GM21723 (cell line): Measurements from ENCODE around the gene ENOX1.

ENCODE experiments used
- ATAC-seq: cut with Tn5 transposase; IDR thresholded peaks from one replicate; pipeline ENCODE4 v1.9.1; 2021; ENCODE audit warnings: mild to moderate bottlenecking, moderate library complexity; ENCODE audit not compliant: unreplicated experiment

Gene ENOX1

DNA sequence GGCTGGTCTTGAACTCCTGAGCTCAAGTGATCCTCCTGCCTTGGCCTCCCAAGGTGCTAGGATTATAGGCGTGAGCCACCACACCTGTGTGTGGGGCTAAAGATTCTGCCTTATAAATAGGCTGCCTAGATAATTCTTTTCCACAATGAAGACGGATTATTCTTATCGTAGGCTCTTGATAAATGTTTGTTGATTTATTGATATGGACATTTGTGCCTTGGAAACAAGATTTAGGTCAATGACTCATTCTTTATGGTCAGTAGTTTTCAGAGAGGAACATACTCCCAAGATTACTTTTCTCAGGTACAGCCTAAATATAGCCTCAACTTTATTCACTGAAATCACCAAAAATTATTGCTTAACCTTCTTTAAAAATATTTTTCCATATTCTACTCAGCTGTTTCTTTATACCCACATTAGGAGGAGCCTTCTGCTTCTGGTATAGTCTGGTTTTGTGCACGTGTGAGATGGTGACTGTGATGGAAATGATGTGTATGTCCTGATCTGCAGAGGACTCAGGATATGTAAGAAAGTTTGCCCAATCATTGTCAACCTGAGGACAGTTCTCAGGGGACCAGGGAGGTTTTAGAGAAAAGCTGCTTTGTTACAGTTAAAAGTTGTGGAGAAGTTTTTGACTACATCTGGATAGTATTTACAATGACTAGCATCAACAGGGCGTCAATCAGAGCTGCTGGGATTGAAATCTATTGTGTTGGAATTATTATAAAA lies 554.5 kb downstream of the ENOX1 start:
- ATAC-seq = no peak

DNA sequence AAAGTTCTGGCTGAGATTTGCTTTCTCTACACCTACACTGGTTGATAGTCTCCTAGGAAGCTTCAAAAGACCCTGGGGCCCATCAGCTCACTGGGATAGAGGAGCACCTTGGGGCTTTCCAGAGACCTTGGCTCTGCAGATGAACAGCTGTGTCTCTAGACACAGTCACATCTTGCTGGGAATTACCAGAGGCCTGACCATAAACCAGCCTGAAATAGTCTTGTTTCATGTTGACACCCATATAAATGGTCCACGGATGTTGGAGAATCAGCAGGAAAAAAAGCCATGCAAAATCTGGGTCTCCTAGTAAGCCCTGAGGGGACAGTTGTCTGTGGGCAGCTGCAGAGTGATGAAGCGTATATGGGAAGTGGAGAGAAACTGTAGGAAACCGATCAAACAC lies 555.8 kb downstream of the ENOX1 start:
- ATAC-seq = no peak

DNA sequence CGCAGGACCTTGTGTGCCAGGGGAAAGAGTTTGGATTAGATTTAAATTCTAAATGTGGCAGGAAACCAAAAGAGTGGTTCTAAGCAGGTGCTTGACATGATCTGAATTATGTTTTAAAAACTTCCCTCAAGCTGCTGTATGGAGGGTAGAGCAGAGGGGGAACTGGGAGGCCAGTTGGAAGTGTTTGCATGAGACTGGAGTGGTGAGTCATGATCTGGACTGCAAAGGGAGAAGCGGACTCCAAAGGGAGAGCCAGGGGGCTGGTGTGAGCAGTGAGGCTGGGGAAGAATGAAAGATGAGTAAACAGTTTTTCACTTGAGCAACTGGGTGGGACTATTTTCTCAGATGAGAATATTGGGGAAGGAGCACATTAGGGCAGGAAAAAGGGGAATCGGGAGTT lies 557.3 kb downstream of the ENOX1 start:
- no peak for ATAC-seq

DNA sequence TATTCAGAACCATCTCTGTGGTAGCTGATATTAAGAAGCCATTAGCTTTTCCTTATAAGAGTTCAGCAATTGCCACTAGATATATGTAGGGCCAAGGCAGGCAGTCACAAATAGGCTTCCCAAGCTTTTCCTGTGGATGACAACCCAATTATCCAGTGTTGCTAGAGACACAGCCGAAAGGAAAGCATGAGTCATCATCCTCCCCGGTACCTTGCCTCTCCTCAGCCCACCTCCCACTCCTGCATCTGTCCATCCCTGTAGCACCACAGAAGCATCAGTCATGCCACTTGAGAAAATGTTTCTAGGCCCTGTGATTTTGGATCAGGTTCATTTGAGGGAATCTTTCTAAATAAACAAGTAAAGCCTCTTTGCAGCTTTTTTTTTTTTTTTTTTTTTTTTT lies 559.1 kb downstream of the ENOX1 start:
- no peak for ATAC-seq

DNA sequence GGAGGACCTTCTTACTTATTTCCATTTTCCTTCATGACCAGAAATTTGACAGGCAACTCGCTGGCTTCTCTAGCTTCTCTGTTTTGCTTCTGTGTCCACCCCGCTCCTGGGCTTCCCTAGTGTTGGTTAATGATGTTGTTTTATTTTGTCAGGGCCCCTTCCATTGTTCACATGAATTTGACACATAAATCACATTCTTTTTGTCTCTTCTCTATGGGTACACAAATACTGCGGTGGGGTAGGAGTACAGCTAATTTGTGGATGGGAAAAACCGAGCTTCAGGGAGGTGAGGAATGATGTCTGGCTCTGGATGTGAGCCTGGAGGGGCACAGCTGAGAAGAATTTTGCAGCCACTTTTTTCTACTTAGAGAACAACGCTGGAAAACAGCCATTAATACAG lies 563.6 kb downstream of the ENOX1 start:
- no peak for ATAC-seq

DNA sequence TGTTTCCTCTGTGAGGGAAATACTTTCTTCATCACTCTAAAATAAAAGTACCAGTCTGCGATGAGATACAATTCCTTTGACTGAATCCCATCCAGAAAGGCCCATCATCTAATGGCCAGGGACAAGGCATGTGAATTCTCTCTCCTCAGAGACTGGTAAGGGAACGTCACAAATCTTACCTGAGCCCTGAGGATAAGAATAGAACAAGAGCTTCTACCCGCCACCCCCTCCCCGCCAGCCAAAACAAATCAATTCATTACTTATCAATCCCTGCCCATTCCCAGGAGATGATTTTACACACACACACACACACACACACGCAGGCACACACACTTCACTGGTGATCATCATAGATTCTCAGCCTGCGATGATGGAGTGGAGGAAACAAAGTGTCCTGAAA lies 564.7 kb downstream of the ENOX1 start:
- ATAC-seq = no peak

DNA sequence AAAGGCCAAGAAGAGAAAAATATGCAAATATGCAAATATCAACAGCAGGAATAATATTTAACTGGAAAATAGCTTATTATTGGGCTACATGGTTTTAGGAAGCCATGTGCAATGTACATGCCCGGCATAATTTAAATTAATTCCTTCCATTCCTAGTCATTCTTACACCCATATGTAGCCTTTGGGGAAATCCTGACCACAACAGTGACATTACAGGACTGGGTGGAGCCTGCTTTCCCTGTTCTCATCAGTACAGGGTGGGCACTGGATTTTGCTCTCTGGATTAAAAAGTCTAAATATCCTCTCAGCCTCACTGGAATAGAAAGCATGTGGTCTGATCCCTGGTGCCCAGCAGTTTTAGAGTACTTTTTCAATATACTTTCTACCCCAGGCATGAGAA lies 565.2 kb downstream of the ENOX1 start:
- ATAC-seq = no peak

DNA sequence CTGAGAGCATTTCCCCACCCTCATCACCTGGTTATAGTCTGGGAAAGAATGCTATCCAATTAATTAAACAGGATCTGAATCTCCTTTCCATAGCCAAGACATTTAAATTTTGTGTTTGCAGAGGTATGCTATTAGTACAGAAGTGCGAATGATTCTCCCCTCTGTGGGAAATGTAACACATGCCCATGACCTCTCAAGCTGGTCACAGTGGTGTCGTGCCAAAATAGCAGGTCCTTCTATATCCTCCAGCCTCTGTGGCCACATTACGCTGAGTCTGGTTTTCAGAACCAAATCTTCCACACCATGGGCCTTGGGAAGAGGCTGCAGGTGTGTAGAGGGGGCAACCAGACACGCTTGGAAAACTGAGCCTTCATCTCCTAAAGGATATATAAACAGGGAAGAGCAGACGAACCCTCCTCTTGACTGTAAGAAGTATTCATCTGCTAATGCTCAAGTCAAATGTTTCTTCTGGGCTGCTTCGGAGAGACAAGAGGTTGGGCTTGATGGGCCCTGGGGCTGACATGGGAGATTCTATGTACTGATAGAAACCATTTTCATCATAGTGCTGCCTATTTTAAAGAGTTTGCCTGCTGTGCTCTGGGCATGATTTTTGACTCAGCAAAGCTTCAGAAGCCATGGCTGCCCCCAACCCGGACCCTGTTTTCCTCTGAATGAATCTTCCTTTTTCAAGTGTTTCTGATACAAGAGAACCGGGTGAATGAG lies 565.7 kb downstream of the ENOX1 start:
- no peak for ATAC-seq

DNA sequence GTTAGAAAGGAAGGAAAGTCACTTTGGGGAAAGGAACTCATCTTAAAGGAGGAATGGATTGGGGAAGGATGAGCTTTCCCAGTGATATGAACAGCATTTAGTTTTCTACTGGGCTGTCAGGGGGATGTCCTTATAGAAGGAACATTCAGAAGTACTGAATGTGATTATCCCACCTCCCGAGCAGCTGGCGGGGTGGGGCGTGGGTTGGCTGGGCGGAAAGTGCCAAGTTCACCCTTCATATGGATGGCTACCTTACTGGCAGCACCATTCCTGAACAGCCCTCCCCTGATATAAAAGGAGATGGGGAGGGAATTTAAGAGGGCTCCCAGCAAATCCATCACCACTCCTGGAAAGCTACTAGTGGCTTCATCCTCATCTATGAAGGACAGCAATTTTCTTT lies 572.6 kb downstream of the ENOX1 start:
- no peak for ATAC-seq

DNA sequence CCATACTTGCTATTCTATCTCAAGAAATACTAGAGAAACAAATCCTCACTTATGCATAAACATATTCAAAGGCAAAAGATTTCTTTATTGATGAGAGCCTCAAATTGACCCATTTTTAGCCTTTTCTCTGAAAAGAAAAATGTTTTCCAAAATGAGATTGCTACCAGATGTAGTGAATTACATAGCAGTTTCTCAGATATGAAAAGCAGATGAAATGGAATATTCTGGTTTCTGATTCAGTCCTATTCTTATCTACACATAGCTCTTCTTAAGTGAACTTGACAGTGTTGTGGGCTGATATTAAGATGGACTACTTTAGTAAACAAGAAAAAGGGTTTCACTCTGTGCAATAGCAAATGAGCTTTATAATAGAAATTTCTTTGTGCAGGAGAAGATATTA lies 579.9 kb downstream of the ENOX1 start:
- ATAC-seq = no peak

DNA sequence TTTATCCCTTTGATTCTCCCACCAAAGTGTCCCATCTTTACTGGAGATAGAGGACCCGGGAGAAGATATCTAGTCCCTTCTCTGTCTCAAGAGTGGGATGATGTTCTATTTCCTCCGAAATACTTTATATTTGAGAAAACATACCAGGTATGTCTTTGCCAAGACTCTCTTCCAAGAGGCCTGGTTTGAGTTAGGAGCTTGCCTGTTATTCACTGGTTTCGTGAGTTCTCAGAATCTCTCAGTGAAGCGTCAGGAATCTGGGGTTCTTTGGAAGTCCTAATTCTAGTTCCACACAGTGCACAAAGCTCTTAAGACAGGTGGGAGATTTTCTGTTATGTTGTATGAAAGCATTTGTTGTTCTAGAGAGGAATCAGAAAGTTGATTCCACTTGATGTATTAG lies 581.4 kb downstream of the ENOX1 start:
- ATAC-seq = no peak

DNA sequence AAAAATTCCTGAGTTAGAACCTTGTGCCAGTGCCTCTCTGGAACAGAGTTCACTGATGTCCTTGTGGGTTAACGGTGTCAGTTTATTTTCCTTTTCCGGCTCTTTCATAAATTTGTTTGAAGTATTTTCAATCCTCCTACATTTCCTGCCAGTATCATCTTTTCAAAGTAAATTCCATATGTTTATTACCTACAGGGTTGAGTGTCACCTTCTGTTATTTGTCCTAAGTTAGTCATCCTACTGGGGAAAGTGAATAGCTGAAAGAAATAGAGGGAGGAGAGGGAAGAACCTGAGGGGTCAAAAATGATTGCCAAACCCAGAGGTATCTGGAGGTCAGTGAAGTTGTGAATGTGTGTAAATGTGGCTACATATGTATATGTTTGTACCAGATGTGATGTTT lies 582.2 kb downstream of the ENOX1 start:
- ATAC-seq = no peak

DNA sequence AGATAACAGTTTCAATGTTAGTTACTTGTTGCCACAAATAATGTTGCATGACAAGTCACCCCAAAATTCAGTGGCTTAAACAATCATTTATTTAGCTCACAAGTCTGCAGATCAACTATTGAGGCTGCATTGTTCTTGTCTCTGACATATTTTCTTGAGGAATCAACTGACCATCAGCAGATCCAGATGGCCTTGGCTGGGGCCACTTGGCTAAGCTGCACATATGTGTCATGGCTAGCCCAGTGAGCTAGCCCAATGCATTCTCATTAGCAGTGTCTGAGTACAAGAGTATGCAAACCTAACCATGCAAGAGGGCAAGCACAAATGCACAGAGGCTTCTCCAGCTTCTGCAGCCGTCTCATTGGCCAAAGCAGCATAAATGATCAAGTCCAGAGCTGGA lies 583.0 kb downstream of the ENOX1 start:
- no peak for ATAC-seq

DNA sequence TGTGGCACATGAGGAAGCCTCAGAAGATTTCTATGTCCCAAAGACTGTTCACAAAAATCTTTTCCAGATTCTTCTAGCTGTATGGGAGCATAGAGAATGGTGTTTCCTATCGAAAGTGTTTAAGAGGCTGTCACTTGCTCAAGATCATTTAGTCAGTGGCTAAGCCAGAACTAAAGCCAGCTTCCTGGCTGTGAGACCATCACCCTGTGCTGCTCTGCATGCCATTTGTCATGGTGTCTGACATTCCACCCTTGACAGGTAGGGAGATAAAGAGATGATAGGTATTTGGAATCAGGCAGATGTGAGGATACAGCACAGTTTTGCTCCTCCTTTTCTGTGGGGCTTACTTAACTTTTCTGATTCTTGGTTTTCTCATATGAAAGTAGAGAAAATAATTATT lies 586.0 kb downstream of the ENOX1 start:
- ATAC-seq = no peak

DNA sequence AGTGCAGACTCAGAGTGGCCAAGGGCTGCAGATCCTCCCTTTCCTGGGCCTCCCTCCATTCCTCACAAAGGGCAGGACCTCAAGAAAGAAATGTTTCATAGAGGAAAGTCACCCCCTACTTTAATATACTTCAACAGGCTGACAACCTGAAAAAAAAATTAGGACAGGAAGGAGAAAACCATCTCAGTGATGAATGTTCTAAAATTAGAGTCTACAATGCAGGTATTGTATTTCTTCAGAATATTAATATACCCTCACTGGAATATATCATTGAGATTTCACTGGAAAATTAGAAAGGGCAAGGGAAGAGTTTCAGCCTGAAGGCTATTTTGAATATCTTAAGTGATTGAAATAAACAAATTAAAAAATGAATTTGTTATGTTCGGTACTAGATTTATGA lies 586.5 kb downstream of the ENOX1 start:
- no peak for ATAC-seq

DNA sequence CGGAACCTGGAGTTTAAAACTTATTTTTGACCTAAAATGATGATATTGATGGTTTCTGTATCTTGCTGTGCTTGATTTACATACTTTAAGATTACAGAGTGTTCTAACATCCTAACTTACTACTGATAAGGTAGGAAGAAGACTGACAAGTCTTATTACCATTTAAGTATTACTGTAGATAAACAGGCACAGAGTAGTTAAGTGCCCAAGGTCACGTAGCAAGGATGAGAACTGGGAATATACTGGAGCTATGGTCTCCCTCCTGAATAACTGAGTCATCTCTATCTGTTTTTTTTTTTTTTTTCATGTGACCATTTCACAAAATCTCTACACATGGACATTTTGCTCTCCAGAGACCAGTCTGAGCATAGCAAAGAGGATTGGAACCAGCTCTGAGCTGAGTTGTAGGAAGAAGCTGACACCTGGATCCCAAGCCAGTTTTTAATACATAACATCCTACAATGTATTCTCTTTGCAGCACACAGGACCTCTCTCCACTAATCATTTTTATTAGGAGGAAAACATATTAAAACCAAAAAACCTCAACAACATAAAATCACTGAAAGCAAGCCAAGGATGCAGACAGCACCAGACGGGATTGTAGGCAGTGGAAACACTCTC lies 589.9 kb downstream of the ENOX1 start:
- ATAC-seq = no peak

DNA sequence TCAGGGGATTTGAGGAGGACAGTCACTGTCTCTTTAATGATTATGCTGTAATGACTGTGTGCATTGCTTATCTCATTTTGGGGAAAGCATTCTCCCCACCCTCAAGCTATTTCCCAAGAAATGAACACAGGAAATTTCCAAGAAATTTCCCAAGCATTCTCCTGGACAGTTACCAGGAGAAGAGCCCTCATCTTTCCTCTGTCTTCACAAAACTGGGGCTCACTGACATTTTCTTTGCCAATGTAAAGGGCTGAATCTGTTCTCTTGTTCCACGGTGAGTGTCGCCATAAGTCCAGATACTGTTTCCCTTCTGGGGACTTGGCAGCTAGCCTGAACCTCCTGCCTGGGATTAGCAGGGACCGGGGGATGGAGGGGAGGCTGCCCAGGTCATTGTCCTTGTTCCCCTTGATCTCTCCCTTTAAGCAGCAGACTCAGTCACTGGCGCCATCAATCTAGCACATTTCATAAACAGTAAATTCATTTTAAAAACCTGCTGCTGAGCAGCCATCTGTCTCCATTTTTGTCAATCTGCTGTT lies 590.6 kb downstream of the ENOX1 start:
- no peak for ATAC-seq

DNA sequence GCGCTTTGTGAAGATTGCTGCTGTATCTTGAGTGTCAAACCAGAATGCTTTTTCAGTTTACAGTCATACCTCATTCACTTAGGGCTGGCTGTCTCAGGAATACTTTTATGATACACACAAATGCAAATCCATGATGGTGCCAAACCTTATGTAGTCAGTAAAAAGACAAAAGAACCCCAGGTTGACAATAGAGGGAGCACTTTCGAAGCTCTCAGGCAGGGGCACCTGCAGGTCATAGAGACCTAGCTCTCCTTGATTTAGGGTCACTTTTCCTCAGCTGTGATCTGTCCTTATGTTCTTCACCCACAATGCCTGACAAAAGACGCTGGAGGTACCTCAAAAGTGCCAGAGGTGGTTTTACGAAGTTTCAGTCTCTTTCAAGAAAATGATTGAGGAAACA lies 591.2 kb downstream of the ENOX1 start:
- no peak for ATAC-seq

DNA sequence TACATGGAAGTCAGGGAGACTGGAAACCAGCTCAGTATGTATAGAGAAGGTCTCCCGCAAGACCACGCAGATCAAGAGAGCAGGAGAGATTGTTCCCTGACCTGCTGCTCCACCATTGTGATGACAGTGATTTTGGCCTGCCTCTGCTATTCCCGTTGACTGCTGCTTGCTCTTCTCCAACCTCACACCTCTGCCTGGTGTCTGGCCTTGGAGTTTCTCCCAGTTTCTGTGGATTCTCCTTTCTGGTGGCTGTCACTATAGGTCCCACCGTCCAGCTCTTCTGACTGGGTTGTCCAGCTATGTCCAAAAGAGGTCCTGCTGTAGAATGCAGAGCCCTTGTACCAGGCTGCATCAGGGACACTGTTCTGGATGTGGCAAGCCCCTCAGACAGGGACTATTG lies 591.7 kb downstream of the ENOX1 start:
- no peak for ATAC-seq

DNA sequence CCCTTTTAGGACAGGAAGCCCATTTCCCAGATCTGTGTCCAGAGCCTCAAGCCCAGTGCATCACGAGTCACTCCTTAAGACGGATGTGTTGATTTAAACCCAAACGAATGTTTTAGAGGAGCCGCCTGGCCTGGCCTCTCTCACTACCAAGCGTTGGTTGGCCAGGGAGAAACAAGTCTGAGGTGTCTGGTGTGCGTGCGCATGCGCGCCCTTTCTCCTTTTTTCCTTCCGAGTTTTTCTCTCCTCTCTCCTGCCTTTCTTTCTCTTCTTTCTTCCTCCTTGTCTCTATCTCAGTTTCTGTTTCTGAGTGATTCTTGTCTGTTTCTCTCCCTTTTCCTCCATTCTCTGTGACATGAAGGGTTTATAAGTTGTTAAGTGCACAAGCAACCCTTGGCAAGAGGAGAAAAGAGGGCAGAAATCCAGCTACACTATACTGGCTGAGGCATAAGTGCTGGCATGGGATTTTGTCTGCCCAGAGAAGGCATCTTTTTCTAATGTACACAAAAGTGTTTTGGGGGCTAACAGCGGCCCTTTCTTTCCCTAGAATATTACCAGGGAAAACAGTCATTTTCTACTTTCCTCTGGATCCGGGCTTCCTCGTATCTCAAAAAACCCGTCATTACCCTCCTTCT lies 592.9 kb downstream of the ENOX1 start:
- no peak for ATAC-seq

DNA sequence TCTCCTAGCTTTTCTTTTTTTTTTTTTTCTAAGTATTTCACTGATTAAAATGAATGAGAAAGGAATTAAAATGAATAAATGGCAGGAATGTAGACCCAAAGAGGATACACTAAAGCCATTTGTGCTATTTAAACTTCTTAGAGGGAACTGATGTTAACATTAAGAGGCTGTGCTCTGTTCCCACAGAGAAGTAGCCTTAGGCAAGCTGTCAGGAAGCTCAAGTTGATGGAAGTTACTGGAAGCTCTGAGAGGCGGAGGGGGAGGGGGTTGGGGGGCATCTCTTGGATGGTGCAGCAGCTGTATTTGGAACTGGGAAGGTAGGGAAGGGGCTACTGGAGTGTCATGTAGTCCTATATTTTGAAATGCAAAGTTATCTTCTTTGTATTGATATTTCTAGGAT lies 595.2 kb downstream of the ENOX1 start:
- ATAC-seq = no peak

DNA sequence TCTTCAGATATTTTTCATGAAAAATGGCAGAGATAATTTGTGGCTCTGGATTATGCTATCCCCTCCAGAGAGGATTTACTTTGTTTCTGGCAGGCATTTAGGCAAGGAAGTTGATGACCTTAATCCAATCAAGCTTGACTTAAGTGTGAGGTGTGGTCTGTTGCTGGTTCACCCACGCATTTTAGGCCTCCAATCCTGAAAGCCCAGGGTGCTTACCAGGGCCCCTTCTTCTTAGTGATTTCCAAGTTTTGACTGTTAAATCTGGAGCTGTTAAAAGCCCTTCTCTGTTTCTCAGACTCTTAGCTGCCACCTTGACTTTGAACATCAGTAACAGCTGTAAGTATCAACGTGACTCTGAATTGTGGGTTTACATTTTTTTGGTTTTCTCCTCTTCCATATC lies 601.5 kb downstream of the ENOX1 start:
- no peak for ATAC-seq
